Thyroid gland (tissue), 4 donors: Measurements from ENCODE around the gene ACKR4. TPM values are rescaled to one million over a fixed set of nuclear protein-coding genes. Genes with fewer than 3 reads are reported as not detected.
"Not testable (repeated sequence)": the region's sequence is repeated elsewhere in the genome, so short reads cannot be mapped to it uniquely, and the experiment has no call there.

Experiments used
- DNase-seq, 2 donors: peaks; one replicate each; pipeline ENCODE4 v3.0.0-alpha.2; 2019
- H3K27ac ChIP-seq, 3 donors: fragments of 200-600 bp; sonication (generic); 1 replicate in 2 of 3; 2 replicates in 1 of 3; pipeline ENCODE4 v1.5.1; 2016 to 2019; ENCODE audit warnings: mild to moderate bottlenecking in 1 of 3, moderate library complexity in 1 of 3
- H3K27me3 ChIP-seq: fragments of 200-600 bp; sonication (generic); one replicate; pipeline ENCODE4 v1.5.1; 2019
- H3K36me3 ChIP-seq, 2 donors: fragments of 200-600 bp; sonication (generic); one replicate each; pipeline ENCODE4 v1.5.1; 2016 to 2019
- H3K4me1 ChIP-seq, 2 donors: fragments of 200-600 bp; sonication (generic); one replicate each; pipeline ENCODE4 v1.5.1; 2017 to 2019
- H3K4me3 ChIP-seq, 3 donors: fragments of 200-600 bp; sonication (generic); replicated peaks in 1 of 3; 1 replicate in 2 of 3; 2 replicates in 1 of 3; pipeline ENCODE4 v1.5.1; 2016; ENCODE audit warnings: mild to moderate bottlenecking in 1 of 3
- H3K9me3 ChIP-seq: fragments of 200-600 bp; sonication (generic); one replicate; pipeline ENCODE4 v1.5.1; 2017
- POLR2A ChIP-seq, 2 donors: fragments of 450-650 bp; IDR thresholded peaks; one replicate each; pipeline ENCODE4 v1.6.1; 2017; ENCODE audit warnings: antibody characterized with exemption in 2 of 2, mild to moderate bottlenecking in 2 of 2, moderate library complexity in 1 of 2
- WGBS, 2 donors: methylation state at CpG; one replicate each; pipeline ENCODE4 v1.1.5; 2017; 5-methylcytosine and 5-hydroxymethylcytosine counted together
- intact Hi-C: fragments of 100-400 bp; cut with DNase I; formaldehyde crosslinking; loops from one replicate; pipeline ENCODE4 v1.15.1; 2023
- total RNA-seq, 4 donors: library from RNA; depleted of rRNA; stranded (reverse); fragments of >200 nt; gene quantifications; one replicate each; pipeline ENCODE4 v1.2.3, GENCODE V29; 2016
- TF ChIP-seq, protein P1 (sequence below), 6 experiments: fragments of 200-600 bp in 3 of 6; fragments of 450-650 bp in 3 of 6; sonication (generic) in 3 of 6; IDR thresholded peaks; one replicate each; pipeline ENCODE4 v1.5.1; 2016 to 2019; ENCODE audit warnings: antibody characterized with exemption in 6 of 6, mild to moderate bottlenecking in 2 of 6, inconsistent platforms in 1 of 6, moderate library complexity in 1 of 6

The ACKR4 gene
- total RNA-seq, 4 donors from 2014 or later, result 1.8 to 4.6 (median 2.1) TPM; not detected in 1

DNA sequence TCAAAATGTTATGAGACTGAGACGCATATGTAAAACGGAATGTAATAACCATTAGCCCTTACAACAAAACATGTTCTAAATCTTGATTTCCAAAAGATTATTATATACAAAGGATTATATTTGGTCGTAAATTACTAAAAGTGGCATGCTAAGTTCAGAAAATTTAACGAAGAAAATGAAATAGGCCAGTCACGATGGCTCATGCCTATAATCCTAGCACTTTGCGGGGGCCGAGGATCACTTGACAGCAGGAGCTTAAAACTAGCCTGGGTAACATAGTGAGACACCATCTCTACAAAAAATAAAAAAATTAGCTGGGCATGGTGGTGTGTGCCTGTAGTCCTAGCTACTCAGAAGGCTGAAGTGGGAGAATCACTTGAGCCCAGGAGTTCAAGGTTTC is 33.5 kb downstream of the ACKR4 start:
- Histone ChIP-seq H3K27ac (no peak overlapping the region), H3K4me3 (no peak overlapping the region), H3K9me3 (no peaks in the 10 kb centered on the region), H3K4me1 (peaks cover 9% of the 10 kb centered on the region in 2 donors), H3K36me3 (no peaks in the 10 kb centered on the region), H3K27me3 (no peaks in the 10 kb centered on the region)
- TF ChIP-seq POLR2A (IDR thresholded peaks at IDR 0.05), result no peak
- TF ChIP-seq, protein P1, sequence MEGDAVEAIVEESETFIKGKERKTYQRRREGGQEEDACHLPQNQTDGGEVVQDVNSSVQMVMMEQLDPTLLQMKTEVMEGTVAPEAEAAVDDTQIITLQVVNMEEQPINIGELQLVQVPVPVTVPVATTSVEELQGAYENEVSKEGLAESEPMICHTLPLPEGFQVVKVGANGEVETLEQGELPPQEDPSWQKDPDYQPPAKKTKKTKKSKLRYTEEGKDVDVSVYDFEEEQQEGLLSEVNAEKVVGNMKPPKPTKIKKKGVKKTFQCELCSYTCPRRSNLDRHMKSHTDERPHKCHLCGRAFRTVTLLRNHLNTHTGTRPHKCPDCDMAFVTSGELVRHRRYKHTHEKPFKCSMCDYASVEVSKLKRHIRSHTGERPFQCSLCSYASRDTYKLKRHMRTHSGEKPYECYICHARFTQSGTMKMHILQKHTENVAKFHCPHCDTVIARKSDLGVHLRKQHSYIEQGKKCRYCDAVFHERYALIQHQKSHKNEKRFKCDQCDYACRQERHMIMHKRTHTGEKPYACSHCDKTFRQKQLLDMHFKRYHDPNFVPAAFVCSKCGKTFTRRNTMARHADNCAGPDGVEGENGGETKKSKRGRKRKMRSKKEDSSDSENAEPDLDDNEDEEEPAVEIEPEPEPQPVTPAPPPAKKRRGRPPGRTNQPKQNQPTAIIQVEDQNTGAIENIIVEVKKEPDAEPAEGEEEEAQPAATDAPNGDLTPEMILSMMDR (IDR thresholded peaks at IDR 0.05), result no peak
- intact Hi-C loops, result no loop called here
- WGBS, 2 donors, result 95 to 96% methylated on average over 7 of the region's 7 CpGs
- DNase-seq, result no peak

DNA sequence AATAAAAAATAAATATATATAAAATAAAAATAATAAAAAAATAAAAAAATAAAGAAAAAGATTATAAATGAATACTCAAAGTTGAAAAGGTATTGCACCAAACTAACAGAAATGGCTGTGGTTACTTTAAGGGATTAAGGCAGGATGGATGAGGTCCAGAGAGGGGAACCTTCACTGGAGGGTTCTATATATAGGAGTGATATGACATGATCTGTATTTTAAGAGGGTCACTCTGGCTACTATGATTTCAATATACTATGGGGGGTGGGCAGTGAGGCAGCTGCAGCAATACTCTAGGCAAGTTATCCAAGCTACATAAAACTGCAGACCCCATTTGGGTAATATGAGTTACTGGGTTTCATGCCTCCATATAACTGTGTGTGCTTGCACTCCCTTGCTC is 38.0 kb downstream of the ACKR4 start:
- TF ChIP-seq, protein P1 (IDR thresholded peaks at IDR 0.05), result no peak
- no peak for TF ChIP-seq POLR2A (IDR thresholded peaks at IDR 0.05)
- intact Hi-C loops, result no loop called here
- Histone ChIP-seq H3K4me3 (no peak overlapping the region), H3K36me3 (peaks cover under 1 to 5% of the 10 kb centered on the region in 2 donors), H3K27ac (no peak overlapping the region), H3K9me3 (no peaks in the 10 kb centered on the region), H3K4me1 (no peaks in the 10 kb centered on the region), H3K27me3 (no peaks in the 10 kb centered on the region)
- no peak for DNase-seq

DNA sequence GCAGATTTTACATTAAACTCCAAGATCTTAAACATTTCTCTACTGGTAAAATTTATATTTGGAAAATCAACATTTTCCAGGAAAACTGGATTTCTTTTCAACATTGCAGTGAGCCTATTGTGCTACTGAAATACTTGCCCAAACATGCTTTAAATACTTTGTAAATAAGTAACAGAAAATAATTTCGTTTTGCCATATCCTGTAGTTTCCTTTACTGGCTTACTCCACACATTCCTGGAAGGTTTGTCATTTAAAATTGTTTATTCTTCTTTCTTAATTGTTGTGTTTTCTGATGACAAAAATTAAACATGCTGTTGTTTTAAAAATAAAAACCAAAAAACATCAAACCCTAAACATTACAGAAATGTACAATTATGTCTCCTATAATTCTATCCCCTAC is 40.5 kb downstream of the ACKR4 start:
- 74% methylated on average over 1 of the region's 1 CpG for WGBS, 2 donors
- no peaks in the 10 kb centered on the region for H3K4me1 ChIP-seq
- TF ChIP-seq, protein P1 (IDR thresholded peaks at IDR 0.05), result no peak
- TF ChIP-seq POLR2A (IDR thresholded peaks at IDR 0.05), result no peak
- intact Hi-C loops, result no loop called here
- H3K36me3 ChIP-seq, result peaks cover 5 to 9% of the 10 kb centered on the region in 2 donors
- no peak for DNase-seq
- H3K27me3 ChIP-seq, result no peaks in the 10 kb centered on the region
- no peak overlapping the region for H3K27ac ChIP-seq
- no peak overlapping the region for H3K4me3 ChIP-seq
- H3K9me3 ChIP-seq, result no peaks in the 10 kb centered on the region

DNA sequence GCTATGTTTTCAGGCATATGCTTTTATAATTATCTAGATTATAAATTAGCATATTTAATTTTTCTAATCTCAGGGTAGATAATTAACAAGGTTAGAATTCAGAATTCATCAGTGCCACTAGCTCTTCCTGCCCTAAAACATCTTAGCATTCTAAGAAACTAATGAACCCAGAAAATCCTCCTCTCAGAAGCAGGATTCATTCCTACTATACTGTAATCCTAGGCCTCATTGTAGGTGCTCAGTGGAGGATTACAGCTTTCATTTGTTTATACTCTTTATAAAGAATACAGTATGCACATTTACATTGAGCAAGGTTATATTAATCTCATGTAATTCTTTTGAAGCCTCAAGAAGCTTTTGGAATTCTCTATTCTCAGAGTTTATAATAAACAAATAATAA is 41.6 kb downstream of the ACKR4 start:
- no peak for TF ChIP-seq POLR2A (IDR thresholded peaks at IDR 0.05)
- TF ChIP-seq, protein P1 (IDR thresholded peaks at IDR 0.05), result no peak
- Histone ChIP-seq H3K27ac (no peak overlapping the region), H3K27me3 (no peaks in the 10 kb centered on the region), H3K4me1 (no peaks in the 10 kb centered on the region), H3K36me3 (peaks cover 5 to 9% of the 10 kb centered on the region in 2 donors), H3K9me3 (no peaks in the 10 kb centered on the region), H3K4me3 (no peak overlapping the region)
- no peak for DNase-seq
- intact Hi-C loops, result no loop called here

DNA sequence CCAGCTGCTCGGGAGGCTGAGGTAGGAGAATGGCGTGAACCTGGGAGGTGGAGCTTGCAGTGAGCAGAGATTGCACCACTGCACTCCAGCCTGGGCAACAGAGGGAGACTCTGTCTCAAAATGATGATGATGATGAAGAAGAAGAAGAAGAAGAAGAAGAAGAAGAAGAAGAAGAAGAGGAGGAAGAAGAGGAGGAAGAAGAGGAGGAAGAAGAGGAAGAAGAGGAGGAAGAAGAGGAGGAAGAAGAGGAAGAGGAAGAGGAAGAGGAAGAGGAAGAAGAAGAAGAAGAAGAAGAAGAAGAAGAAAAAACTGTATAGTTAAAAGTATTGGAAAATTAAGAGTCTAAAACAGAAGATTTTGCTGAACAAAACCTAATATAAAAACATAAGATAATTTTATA is 44.4 kb downstream of the ACKR4 start:
- WGBS, 2 donors, result 91 to 94% methylated on average over 2 of the region's 2 CpGs
- intact Hi-C loops, result loop anchor here (5.0 kb wide), 1 partner anchor 104 kb away; no protein-coding TSS in a partner anchor
- not testable (repeated sequence) for H3K27ac ChIP-seq, H3K36me3 ChIP-seq, H3K4me1 ChIP-seq, H3K9me3 ChIP-seq, H3K27me3 ChIP-seq, DNase-seq, H3K4me3 ChIP-seq
